ENCODE results near the gene NXN. TPM values are rescaled to one million over a fixed set of nuclear protein-coding genes. Genes with fewer than 3 reads are reported as not detected.

NXN gene
- total RNA-seq = 13.9 and 121 TPM in 2 replicates

DNA sequence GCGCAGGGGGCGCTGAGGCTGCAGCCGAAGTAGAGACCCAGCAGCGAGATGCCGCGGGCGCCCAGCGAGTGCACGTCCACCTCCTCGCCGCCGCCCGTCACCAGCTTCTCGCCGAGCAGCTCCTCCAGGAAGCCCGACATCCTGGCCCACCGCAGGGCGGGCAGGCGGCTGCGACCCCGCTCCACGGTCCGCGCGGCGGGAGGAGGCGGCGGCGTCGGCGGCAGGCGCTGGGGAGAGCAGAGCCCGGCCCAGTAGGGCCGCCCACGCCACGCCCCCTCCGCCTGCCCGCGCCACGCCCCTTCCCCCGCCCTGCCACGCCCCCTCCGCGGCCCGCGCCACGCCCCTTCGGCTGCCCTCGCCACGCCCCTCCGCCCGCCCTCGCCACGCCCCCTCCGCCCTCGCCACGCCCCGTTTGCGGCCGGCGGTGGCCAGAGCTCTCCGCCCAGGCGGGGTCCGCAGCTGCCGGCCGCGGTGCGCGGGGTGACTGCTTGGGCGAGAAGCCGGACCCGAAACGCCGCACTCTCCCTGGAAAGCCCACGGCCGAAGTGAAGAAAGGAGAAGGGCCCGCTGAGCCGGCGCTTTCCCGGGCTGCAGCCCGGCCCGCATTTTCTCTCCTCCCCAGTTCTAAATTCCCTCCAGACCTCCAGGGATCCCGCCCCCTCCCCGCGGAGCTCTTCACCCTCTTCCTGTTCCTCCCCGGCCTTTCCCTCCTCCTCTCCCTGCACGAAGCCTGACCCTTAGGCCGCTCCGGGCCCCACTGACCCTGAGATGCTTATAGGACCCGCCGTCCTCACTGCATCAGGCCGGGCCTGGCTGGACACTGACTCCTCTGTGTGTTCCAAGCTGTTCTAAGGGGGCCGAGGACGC is at the start of gene NXN:
Gene NXN (minus strand): TSS at position 238 of the 867 bp plus-strand sequence.

DNA sequence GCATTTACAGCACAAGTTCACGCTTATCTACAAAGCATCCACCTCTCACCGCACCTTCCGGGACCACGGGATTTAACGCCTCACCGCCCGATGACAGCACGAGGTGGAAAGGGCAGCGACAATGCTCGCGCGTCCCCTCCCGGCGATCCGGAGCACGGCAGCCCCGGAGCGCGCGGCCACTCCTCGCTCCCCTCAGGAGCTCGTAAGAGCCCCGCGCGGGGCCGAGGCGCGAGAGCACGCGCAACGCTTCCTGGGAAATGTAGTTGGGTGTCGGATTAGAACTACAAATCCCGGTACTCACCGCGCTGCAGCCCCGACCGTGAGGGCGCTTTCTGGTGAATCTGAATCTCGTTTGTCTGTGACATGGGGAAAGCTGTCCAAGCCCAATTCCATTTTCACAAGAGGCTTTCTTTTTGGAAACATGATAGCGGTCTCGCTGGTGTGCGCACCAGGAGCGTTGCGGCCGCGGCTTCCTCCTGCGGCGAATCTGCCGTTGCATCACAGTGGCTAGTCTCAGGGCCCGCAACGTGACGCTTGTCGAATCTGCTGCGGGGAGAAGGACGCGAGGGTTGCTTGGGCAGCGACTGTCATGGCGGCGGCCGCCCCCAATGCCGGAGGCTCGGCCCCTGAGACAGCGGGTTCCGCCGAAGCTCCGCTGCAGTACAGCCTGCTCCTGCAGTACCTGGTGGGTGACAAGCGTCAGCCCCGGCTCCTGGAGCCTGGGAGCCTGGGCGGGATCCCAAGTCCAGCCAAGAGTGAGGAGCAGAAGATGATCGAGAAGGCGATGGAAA is 17.2 kb upstream of the NXN start, which contains the start of gene TIMM22:
Gene TIMM22 (plus strand): TSS at position 576 of the 791 bp plus-strand sequence. CDS start 14 bp downstream, at position 590.

DNA sequence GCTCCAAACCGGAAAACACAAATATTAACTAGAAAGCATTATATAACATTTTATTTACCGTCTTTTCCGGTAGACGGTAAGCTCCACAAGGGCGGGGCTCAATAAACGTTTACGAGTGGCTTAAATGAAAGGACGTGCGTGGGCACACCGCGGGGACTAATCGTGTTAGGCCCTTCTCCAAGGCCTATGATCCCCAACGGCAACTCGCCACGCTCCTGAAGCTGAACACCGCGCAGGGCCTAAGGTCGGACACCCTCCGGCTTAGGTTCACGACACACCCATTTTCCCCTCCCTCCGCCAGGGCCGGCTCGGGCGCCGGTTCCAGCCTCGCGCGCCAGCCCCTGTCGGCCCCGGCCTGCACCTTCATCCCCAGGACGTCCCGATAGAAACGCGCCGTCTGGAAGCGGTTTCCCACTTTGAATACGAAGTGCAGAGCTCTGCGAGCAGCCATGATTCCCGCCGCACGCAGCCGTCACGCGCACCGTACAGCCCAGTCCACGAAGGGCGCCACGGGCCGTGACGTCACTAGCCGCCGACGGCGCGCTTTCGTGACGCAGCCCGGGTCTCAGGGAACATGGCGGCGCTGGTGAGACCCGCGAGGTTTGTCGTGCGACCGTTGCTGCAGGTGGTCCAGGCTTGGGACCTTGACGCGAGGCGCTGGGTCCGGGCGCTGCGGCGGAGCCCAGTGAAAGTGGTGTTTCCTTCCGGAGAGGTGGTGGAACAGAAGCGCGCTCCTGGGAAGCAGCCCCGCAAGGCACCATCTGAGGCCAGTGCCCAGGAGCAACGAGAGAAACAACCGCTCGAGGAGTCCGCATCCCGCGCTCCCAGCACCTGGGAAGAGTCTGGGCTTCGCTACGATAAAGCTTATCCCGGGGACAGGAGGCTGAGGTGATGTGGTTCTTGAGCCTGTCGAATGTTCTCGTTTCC is 197.5 kb downstream of the NXN start, which contains the start of the genes GLOD4 and MRM3:
Gene GLOD4 (minus strand): TSS at position 476 of the 927 bp plus-strand sequence. CDS start 25 bp downstream, at position 451.
Gene MRM3 (plus strand): TSS at position 549 of the 927 bp plus-strand sequence. CDS start 26 bp downstream, at position 575.

DNA sequence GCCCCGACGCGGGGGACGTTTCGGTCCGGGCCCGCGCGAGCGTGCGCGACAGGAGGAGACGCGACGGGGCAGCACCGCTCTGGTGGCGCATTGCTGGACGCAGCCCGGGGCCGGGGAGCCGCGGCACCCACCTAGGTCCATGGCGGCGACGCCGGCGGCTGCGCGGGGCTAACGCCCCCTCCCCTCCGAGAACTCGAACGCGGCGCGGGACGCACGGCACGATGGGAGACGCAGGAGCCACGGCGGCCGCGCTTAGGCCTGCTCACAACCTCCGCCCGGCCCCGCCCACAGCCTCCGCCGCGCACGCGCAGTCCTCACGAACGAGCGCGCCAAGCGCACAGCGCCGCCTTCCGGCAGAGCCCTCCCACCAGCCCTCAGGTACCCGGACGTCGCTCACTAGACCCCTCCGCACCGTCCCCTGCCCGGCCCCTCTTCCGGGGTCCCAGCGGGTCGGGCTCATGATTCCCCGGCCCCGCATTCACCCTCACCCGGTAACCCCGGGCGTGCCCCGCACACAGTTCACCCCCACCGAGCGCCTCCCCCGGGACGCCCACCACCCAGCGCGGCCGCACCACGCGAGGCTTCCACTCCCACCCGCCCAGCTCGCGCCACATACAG is 227.5 kb downstream of the NXN start, which contains the start of gene GEMIN4:
Gene GEMIN4 (minus strand): TSS at position 263 of the 618 bp plus-strand sequence. CDS start 122 bp downstream, at position 141.

Other genes with a start within 250 kb of the NXN start
- 21.9 and 24.8 TPM in 2 replicates for gene TLCD3A, start 247.2 kb downstream of the NXN start, total RNA-seq
- gene GEMIN4, start 227.5 kb downstream of the NXN start, total RNA-seq = 7.9 and 13.2 TPM in 2 replicates
- gene GLOD4, start 197.5 kb downstream of the NXN start, total RNA-seq = 63.1 and 80.1 TPM in 2 replicates
- gene MRM3, start 197.4 kb downstream of the NXN start, total RNA-seq = 16.2 and 20.2 TPM in 2 replicates
- gene TIMM22, start 17.4 kb upstream of the NXN start, total RNA-seq = 16.7 and 18.6 TPM in 2 replicates
- gene ABR, start 200.2 kb upstream of the NXN start, total RNA-seq = 34.2 and 59.9 TPM in 2 replicates

Measured in bladder microvascular endothelial cell (primary cell).